SK-N-SH treated with all-trans-retinoic acid at 6 μM for 48 hours (cell line): Measurements from ENCODE around the gene ZNHIT2.

ENCODE experiments used
- ARNTL ChIP-seq: fragments of 450-650 bp; formaldehyde crosslinking; IDR thresholded peaks from 2 replicates; pipeline ENCODE4 v1.5.0; 2020; ENCODE audit warnings: low read depth, mild to moderate bottlenecking, moderate library complexity, borderline replicate concordance
- ZFP3 ChIP-seq: fragments of 250-450 bp; sonication (Bioruptor Pico); IDR thresholded peaks from 2 replicates; pipeline ENCODE4 v1.5.0; 2020; ENCODE audit warnings: mild to moderate bottlenecking, moderate library complexity
- ZFP30 ChIP-seq: fragments of 450-650 bp; formaldehyde crosslinking; IDR thresholded peaks from 2 replicates; pipeline ENCODE4 v1.5.0; 2022; ENCODE audit warnings: mild to moderate bottlenecking, moderate library complexity
- ZNF70 ChIP-seq: fragments of 450-650 bp; formaldehyde crosslinking; IDR thresholded peaks from 2 replicates; pipeline ENCODE4 v1.5.0; 2020; ENCODE audit warnings: mild to moderate bottlenecking, moderate library complexity

DNA sequence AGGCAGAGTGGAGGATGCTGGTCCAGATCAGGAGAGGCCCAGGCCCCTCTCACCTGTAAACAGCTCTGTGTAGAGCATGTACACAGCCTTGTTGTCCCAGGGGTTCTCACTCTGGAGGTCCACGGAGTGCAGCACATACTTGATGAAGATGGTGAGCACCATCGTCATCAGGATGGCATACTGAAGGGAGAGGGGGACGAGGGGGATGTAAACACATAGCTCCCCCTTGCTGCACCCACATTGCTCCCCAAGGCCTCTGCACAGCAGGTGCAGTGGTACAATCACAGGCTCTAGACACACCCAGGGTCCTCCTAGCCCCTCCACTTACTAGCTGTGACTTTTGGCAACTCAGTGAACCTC lies 13.9 kb upstream of the ZNHIT2 start:
- TF ChIP-seq ZFP30 (CRISPR knock-in tag) (no peak), ZNF70 (CRISPR knock-in tag) (no peak), ARNTL (no peak), ZFP3 (CRISPR knock-in tag) (no peak)
